Measurements from ENCODE around the gene TRMT61A.
A peak's percentile ranks its signal among the peaks of the same experiment; 100 is the strongest.
"Not testable (repeated sequence)": the region's sequence is repeated elsewhere in the genome, so short reads cannot be mapped to it uniquely, and the experiment has no call there.

The TRMT61A gene

GRCh38 chr14:103509864-103510723 lies 18.9 kb upstream of the TRMT61A start:
- no peak for DNase-seq (ENCODE audit: low read depth)

GRCh38 chr14:103510724-103511693 lies 18.0 kb upstream of the TRMT61A start:
- no peak for DNase-seq (ENCODE audit: low read depth)

DNA sequence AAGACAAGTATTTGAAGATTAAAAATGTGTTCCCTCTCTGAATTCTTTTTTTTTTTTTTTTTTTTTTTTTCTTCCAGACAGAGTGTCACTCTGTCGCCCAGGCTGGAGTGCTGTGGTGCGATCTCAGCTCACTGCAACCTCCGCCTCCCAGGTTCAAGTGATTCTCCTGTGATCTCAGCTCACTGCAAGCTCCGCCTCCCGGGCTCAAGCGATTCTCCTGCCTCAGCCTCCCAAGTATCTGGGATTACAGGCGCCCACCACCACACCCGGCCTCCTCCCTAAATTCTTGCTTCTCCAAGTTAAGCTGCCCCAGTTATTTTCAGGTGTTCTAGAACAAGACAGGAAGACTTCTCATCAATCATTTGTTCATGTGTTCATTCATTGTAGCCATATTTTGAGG lies 16.8 kb upstream of the TRMT61A start:
- not testable (repeated sequence) for DNase-seq (ENCODE audit: low read depth)

DNA sequence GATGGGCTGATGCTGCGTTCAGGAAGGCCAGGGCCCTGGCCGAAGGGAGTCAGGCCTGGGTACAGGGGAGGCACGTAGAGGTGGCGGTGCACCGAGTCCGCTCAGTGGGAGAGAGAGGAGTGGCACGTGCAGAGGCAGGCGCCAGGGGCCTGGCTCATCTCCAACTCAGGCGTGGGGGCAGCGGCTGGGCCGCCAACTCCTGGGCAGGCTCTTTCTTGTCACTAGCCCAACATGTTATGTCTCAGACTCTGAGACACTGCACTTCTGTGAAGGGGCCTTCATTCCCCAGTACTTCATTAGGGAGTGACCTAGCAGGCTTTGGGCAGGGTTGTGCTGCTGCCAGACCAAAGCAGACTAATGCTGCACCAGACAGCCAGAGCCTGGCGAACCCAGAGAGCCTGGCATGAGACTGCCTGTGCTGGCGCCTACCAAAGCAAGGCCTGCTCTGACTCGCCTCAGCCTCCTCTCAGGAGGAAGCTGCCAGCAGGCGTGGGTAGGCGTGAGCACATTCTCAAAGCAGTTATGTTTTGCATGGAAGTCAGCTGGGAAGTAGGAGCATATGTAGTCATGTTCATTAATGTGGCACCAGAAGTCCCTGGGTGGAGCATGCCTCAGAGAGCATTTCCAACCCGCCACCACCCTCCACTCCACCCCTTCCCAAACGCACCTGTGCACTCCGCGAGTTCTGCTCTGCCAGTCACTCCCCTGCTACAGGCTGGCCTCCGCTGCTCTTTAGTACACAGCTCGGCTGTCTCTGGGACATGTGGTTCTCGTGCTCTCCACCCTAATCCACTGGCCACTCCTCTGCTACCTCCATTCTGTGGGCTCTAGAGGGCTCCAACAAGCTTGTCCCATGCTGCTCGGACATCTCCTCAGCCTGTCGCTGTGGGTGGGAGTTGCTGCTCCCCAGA lies 16.0 kb upstream of the TRMT61A start:
- no peak for DNase-seq (ENCODE audit: low read depth)

DNA sequence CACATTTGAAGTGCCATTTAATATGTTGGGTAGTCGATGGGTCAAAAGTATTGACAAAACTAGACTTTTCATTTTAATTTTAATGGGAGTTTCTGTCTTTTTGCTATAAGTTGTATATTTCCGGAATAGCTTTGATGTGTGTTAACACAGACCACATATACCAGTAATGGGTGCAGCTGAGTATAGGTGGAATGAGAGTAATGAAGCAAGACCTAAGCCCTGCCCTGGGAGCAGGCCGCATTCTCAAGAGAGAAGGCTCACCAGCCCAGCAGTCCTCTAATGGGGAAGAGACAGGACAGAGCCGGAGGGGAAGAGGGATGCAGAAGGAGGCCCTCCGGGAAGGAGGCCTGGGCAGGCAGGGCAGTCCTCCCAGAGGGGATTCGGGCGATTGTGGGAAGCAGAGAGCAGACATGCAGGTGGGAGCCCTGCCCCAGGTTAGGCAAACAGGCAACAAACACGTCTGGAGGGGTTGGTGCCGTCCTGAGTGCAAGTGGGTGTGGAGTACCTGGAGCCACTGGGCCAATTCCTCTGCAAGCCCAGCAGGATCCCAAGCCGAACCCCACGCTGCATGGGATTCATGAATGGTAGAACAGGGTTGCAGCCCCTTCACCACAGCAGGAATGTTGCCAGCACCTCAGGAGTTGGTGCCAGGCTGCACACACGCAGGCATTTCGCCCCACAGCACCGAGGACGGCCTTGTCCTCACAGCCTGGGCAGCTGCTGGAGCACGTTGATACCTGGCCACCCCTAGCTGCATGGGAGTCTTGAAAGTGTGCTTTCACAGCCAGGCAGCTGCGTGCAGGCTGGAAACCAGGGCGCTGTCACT lies 14.2 kb upstream of the TRMT61A start:
- no peak for DNase-seq (ENCODE audit: low read depth)

DNA sequence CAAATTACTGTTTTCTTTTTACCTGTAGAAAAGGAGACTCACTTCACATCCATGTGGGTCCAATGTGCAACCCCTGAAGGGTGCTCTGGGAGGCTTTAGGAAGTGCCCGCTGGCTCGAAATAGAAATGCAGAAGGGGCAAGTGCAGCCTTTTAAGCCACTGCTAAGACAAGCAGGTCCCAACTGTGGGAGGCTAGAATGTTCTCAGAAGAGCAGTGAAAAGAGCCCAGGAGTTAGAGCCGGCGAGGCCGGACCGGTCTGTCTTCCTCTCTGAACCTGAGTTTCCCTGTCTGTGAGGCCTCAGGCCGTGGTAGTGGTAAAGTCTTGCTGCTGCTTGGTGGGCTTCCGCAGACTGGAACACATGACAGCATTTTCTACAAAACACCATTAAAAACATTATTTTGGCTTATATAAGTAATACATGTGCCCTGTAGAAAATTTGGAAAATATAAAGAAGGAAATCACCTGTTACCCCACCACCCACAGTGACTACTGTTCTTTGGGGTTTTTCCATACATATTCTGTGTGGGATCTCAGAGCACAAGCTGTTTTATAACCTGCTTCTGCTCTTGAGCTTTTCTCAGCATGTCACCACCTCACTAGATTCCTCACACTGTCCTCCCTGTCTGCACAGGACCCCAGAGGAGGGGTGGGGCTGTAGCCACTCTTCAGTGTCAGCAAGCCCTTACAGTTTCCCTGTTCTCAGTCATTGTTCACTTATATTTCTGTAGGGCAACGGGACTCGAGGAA lies 12.4 kb upstream of the TRMT61A start:
- no peak for DNase-seq (ENCODE audit: low read depth)

DNA sequence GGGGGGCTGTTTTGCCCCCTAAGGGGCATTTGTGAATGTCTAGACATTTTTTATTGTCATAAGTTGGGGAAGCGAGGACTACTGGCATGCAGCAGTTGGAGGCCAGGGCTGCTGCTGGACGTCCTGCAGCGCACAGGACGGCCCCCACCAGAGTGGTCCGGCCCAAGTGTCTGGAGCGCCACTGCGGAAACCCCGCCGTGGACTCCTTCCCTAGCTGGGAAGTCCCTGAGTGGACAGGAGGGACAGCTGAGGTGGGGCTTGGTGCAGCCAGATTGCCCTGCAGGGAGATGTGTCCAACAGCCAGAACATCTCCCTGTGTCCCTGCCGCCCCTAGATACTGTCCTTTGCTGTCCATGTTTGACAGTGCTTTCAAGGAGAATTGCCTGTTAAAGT lies 11.8 kb upstream of the TRMT61A start:
- DNase-seq (ENCODE audit: low read depth), result no peak

GRCh38 chr14:103517721-103518421 lies 11.1 kb upstream of the TRMT61A start:
- DNase-seq (ENCODE audit: low read depth), result no peak

DNA sequence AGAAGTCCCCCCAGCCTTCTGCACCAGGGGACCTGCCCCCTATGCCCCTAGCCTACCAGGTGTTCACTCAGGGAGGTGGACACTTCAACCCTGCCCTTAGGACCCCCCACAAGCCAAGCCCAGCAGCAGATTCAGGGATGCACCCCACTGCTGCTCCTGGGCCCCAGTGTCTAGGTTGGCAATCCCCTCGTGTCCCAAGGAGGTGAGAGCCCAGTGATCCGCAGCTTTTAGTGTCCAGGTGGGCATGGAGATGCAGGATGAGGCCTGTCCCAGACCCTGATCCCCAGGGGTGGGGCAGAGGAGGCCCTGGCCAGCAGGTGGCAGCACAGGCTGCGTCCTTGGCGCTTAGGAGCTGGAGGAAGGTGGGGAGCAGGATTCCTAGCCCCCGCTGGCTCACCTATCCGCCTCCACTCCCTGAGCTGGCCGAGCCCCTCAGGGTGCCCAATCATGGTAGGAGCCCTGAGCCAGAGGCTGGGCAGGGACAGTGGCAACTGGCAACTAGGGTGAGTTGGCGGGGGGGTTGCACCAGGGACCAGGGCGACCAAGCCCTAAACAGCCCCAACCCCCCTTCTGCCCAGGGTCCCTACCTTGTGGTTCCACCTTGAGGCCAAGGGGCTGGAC lies 10.5 kb upstream of the TRMT61A start:
- peak; percentile 37 for DNase-seq (ENCODE audit: low read depth)

DNA sequence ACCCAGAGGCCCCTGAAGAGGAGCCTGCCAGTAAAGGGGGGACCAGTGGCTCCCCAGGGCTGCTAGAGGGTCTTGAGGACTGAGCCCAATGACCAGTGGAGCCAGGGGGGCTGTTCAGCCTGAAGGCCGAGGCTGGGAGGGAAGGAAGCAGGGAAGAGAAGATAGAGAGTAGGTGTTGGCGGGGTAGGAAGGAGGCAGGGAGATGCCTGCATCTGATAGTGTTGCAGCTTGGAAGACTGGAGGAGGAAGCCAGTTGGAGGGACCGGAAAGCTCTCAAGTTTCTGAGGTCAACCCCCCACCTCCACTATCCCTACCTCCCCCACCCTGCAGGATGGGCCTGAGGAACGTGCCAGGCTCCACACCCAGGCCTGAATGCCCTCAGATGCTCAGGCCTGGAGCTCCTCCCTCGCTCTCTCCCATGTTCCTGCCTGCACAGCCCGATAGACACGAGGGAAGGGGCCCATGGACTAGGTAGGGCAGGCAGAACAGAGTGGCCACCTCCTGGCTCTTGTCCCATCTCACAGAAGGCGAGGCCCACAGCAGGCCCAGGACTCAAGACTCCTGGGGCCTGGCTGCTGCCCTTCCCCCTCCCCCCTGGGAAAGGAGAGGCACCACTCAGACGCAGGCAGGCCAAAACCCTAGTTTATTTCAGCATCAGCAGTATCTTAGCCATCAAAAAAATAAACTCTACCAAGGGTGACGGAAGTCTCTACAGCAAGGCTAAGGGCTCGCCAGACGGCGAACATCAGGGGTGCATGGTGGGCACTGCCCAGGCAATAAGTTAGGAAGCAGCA lies 9.8 kb upstream of the TRMT61A start:
- no peak for DNase-seq (ENCODE audit: low read depth)

GRCh38 chr14:103519837-103520212 lies 9.2 kb upstream of the TRMT61A start:
- DNase-seq (ENCODE audit: low read depth), result no peak

- no peak for DNase-seq (ENCODE audit: low read depth)
These were observed 8.7 kb upstream of the TRMT61A start for GRCh38 chr14:103520269-103520656.

GRCh38 chr14:103520657-103521437 lies 8.1 kb upstream of the TRMT61A start:
- DNase-seq (ENCODE audit: low read depth), result peak; percentile 38

GRCh38 chr14:103521438-103521950 lies 7.5 kb upstream of the TRMT61A start:
- no peak for DNase-seq (ENCODE audit: low read depth)

GRCh38 chr14:103521951-103522563 lies 6.9 kb upstream of the TRMT61A start:
- no peak for DNase-seq (ENCODE audit: low read depth)

GRCh38 chr14:103522649-103523574 lies 6.1 kb upstream of the TRMT61A start, which contains the start of gene CKB:
Gene CKB, minus strand, starts transcription at chr14:103522830. Its CDS starts 337 bp downstream, at chr14:103522493.
- no peak for DNase-seq (ENCODE audit: low read depth)
